ENCODE measurements around the gene MYF6.
"Not testable (repeated sequence)": the region's sequence is repeated elsewhere in the genome, so short reads cannot be mapped to it uniquely, and the experiment has no call there.

- TF ChIP-seq CTCF (conservative IDR thresholded peaks at IDR 0.05; ENCODE audit: low read length); EZH2phosphoT487 (IDR thresholded peaks at IDR 0.05; ENCODE audit: borderline replicate concordance, low read depth, low read length): not testable (repeated sequence)
Measured at GRCh38 chr12:80676042-80676636, 31.3 kb upstream of the MYF6 start.

Data from OCI-LY7 (cell line).